Esophagus squamous epithelium (tissue), 4 donors: ENCODE results near the gene NEK7.

ENCODE experiments used
- CTCF ChIP-seq, 6 experiments: fragments of 450-650 bp in 4 of 6; fragments of 200-600 bp in 2 of 6; sonication (generic) in 2 of 6; IDR thresholded peaks; one replicate each; pipeline ENCODE4 v1.5.1; 2016 to 2019; ENCODE audit warnings: antibody characterized with exemption in 6 of 6, mild to moderate bottlenecking in 4 of 6, moderate library complexity in 4 of 6
- POLR2A ChIP-seq, 4 donors: fragments of 450-650 bp; IDR thresholded peaks; one replicate each; pipeline ENCODE4 v1.6.1; 2017; ENCODE audit warnings: antibody characterized with exemption in 4 of 4, mild to moderate bottlenecking in 4 of 4, moderate library complexity in 3 of 4

- TF ChIP-seq POLR2A (IDR thresholded peaks at IDR 0.05): no peak
- no peak for TF ChIP-seq CTCF (IDR thresholded peaks at IDR 0.05)
Observed at GRCh38 chr1:198267056-198267455, 110.3 kb downstream of the NEK7 start.
